ENCODE measurements around the gene KCNIP3.
"Not testable (repeated sequence)": the region's sequence is repeated elsewhere in the genome, so short reads cannot be mapped to it uniquely, and the experiment has no call there.

Gene KCNIP3

DNA sequence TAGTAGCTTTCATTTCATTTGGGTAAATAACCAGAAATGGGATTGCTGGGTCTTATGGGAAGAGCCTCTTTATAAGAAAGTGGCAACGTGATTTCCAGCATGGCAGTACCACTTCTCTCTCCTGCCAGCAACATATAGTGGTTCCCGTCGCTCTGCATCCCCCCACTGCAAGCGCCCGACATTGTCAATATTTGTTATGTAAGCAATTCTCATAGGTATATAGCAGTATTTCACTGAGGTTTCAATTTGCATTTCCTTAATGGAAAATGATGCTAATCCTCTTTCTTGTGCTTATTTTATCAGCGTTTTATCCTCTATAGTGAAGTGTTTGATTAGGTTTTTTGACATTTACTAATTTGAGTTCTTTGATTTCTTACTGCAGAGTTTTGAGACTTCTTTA is 69.4 kb downstream of the KCNIP3 start:
- DNase-seq (ENCODE audit: low spot score in 2 of 2), result no peak
- Histone ChIP-seq H3K36me3 (replicated peaks) (no peaks in the 10 kb centered on the region), H3K4me1 (no peaks in the 10 kb centered on the region), H3K9me3 (no peaks in the 10 kb centered on the region), H3K27me3 (ENCODE audit: low read depth) (no peaks in the 10 kb centered on the region), H3K4me3 (no peak overlapping the region)
- in situ Hi-C loops (cut with MboI; ENCODE audit: low sequenced_read_pairs), result no loop called here

DNA sequence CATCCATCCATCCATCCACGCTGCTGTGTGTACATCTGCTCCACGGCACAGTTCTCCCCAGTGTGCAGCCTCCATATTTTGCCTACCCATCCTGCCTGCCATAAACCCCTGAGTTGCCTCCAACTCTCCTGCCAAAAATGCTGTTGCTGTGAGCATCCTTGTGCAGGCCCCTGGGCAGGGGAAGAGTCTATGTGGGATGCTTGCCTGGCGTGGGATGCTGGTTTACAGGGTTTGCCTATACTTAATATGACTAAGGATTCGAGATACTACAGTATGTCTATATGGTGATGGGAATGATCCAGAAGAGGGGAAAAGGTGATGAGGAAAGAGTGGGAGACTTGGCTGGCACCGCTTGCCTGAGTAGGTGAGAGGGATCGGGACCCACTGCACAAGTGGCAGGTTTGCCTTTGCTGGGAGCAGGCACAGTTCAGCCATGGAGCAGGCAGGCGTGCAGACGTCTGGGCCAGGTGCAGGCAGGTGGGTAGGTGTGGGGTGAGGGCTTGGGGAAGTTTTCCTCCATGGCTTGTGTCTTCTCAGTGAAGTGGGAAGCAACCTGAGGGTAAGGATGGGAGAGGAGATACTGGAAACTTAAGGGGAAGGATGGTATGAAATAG is 75.2 kb downstream of the KCNIP3 start:
- Histone ChIP-seq H3K36me3 (replicated peaks) (no peaks in the 10 kb centered on the region), H3K9me3 (no peaks in the 10 kb centered on the region), H3K4me3 (no peak overlapping the region), H3K27me3 (ENCODE audit: low read depth) (no peaks in the 10 kb centered on the region), H3K4me1 (no peaks in the 10 kb centered on the region)
- DNase-seq (ENCODE audit: low spot score in 2 of 2), result no peak
- in situ Hi-C loops (cut with MboI; ENCODE audit: low sequenced_read_pairs), result no loop called here

DNA sequence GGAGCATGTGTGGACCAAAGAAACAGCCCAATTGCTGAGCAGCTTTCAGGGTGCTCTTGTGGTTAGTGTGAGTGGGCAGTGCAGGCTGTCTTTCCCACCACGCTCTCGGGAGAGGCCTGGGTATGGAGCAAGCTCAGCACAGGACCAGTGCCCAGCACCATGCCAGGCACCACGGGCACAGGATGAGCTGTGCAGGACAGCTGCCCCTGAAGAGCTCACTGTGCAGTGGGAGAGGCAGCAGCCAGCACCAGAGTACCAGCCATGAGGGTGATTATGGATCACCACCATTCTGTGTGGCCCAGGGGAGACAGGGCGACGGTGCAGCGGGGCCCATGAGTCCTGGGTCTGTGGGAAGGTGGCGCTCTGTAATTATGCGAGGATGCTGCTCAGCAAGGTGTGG is 75.7 kb downstream of the KCNIP3 start:
- DNase-seq (ENCODE audit: low spot score in 2 of 2), result no peak
- in situ Hi-C loops (cut with MboI; ENCODE audit: low sequenced_read_pairs), result no loop called here
- H3K27me3 ChIP-seq (ENCODE audit: low read depth), result no peaks in the 10 kb centered on the region

DNA sequence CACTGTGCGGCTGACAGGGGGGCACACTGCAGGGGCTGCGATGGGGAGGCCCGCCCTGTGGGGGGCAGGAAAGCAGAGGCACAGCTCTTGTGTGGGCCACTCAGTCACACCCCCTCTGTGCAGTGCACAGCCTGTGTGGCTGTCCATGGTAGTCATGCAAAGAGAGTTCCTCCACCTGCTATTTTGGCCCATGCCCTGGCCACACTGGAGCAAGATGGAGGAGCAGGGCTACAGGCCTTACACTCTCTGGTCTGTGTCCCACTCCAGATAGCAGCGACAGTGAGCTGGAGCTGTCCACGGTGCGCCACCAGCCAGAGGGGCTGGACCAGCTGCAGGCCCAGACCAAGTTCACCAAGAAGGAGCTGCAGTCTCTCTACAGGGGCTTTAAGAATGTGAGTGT is 76.9 kb downstream of the KCNIP3 start:
- H3K36me3 ChIP-seq (replicated peaks), result no peaks in the 10 kb centered on the region
- H3K9me3 ChIP-seq, result no peaks in the 10 kb centered on the region
- DNase-seq (ENCODE audit: low spot score in 2 of 2), result no peak
- H3K27me3 ChIP-seq (ENCODE audit: low read depth), result no peaks in the 10 kb centered on the region
- no peaks in the 10 kb centered on the region for H3K4me1 ChIP-seq
- H3K4me3 ChIP-seq, result no peak overlapping the region
- in situ Hi-C loops (cut with MboI; ENCODE audit: low sequenced_read_pairs), result no loop called here

More for the DNA sequence above, 75.7 kb downstream of the KCNIP3 start:
- Histone ChIP-seq H3K9me3 (no peaks in the 10 kb centered on the region), H3K4me3 (no peak overlapping the region), H3K4me1 (no peaks in the 10 kb centered on the region), H3K36me3 (replicated peaks) (no peaks in the 10 kb centered on the region)

DNA sequence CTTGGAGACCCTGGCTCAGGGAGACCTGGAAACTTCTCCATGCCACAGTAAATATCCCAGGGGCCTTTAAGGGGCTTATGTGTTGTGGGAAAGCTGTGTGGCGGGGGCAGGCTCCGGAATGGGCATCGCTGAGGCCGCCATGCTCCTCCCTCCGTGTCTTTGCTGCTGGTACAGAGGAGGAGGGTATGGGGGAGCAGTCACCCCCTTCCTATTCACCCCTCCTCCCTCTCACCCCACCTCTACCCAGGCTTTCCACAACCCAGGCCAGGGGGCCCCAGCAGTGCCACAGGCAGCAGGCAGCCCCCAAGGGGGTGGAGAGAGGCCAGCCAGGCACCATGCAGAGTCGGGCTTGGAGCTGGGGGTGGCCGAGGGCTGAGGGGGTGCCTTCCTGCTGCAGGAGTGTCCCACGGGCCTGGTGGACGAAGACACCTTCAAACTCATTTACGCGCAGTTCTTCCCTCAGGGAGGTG is 77.3 kb downstream of the KCNIP3 start:
- no peaks in the 10 kb centered on the region for H3K27me3 ChIP-seq (ENCODE audit: low read depth)
- H3K4me3 ChIP-seq, result no peak overlapping the region
- in situ Hi-C loops (cut with MboI; ENCODE audit: low sequenced_read_pairs), result no loop called here
- no peak for DNase-seq (ENCODE audit: low spot score in 2 of 2)
- H3K4me1 ChIP-seq, result no peaks in the 10 kb centered on the region
- no peaks in the 10 kb centered on the region for H3K36me3 ChIP-seq (replicated peaks)
- H3K9me3 ChIP-seq, result no peaks in the 10 kb centered on the region

DNA sequence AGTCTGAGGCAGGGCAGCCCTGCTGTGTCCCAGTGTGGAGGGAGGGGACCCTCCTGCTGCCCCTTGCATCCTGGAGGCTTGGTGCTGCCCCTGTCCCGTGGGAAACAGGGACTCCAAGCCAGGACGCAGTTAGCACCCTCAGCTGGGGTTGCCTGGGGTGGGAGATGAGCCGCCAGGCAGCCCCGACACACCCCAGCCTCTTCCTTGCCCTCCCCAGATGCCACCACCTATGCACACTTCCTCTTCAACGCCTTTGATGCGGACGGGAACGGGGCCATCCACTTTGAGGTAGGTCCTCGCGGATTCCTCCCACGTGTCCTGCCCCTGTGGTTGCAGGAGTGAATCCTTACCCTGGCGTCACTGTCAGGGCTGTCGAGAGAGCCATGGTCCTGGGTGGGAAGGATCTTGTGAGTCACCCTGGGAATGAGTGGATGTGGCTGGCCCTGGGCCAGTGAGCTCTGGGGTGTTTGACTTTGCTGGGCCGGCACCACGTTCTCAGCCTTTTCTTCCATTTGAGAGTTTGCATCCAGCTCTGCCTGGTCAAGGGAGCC is 77.8 kb downstream of the KCNIP3 start:
- Histone ChIP-seq H3K9me3 (no peaks in the 10 kb centered on the region), H3K36me3 (replicated peaks) (no peaks in the 10 kb centered on the region), H3K27me3 (ENCODE audit: low read depth) (no peaks in the 10 kb centered on the region), H3K4me1 (no peaks in the 10 kb centered on the region), H3K4me3 (no peak overlapping the region)
- no peak for DNase-seq (ENCODE audit: low spot score in 2 of 2)
- in situ Hi-C loops (cut with MboI; ENCODE audit: low sequenced_read_pairs), result no loop called here

DNA sequence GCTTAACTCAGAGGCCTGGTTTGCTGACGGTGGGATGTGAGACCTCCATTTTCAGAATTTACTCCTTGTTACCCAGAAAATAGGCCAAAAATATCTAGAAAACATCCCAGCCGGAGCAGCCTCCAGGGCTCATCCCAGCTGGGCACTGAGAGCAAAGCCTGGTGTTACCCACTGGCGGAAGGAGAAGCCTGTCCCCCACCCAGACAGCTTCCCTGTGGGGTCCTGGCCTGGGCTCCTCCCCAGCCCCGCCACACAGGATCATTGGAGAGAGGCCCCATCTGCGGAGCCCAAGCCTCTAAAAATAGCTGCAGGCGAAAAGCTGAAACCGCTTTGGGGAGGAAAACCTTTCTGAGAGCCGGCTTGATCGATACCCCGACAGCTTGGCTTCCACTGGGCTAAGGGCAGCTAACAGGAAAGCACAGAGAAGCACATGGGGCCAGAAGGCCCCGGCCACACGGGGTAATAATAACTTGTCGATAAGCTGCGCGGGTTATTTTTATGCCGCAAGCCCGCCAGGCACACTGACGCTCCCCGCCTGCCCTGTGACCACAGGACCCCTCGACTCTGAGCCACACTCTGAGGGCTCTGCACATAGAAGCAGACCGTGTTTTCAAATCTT is 78.5 kb downstream of the KCNIP3 start:
- Histone ChIP-seq H3K9me3 (no peaks in the 10 kb centered on the region), H3K27me3 (ENCODE audit: low read depth) (no peaks in the 10 kb centered on the region), H3K4me1 (no peaks in the 10 kb centered on the region), H3K36me3 (replicated peaks) (no peaks in the 10 kb centered on the region), H3K4me3 (no peak overlapping the region)
- in situ Hi-C loops (cut with MboI; ENCODE audit: low sequenced_read_pairs), result no loop called here
- no peak for DNase-seq (ENCODE audit: low spot score in 2 of 2)

DNA sequence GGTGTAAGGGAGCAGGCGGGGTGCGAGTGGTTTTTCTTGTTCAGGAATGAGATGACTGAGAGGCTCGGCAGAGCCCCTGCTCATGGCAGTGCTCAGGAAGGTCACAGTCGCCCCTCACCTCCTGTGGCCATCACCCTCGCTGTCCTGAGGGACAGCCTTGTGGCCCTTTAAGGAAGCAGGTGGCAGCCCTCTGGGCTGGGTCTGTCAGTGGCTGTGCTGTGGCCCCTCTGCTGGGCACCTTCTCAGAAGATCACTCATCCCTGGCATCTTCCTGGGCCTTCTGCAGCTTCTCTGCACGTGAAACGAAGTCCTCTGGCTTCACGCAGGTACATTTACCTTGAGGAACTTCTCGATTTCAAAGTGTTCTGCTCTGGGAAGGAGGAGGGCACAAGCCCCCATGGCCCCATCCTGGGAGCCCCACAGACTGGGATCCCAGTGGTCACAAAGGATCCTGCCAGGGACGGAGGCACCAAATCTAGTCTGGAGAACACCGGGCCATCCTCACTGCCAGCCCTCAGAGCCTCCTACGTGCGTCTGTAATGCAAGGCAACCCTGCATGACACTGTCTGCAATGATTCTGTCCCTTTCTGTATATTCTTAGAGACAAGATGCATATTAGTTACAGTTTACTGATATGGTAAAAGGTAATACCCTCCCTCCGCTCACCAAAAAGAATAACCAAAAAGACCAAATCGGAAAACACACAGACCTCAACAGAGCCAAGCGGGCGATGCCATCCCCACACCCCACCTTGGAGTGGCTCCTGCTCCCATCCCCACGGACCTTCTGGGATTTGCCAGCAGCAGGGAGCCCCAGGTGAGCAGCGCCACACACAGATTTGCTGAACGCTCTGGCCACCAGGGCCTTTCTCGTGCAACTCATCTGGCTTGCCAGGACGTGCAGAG is 79.4 kb downstream of the KCNIP3 start:
- no peaks in the 10 kb centered on the region for H3K36me3 ChIP-seq (replicated peaks)
- H3K9me3 ChIP-seq, result no peaks in the 10 kb centered on the region
- DNase-seq (ENCODE audit: low spot score in 2 of 2), result no peak
- H3K4me3 ChIP-seq, result no peak overlapping the region
- no peaks in the 10 kb centered on the region for H3K4me1 ChIP-seq
- in situ Hi-C loops (cut with MboI; ENCODE audit: low sequenced_read_pairs), result no loop called here
- H3K27me3 ChIP-seq (ENCODE audit: low read depth), result no peaks in the 10 kb centered on the region

DNA sequence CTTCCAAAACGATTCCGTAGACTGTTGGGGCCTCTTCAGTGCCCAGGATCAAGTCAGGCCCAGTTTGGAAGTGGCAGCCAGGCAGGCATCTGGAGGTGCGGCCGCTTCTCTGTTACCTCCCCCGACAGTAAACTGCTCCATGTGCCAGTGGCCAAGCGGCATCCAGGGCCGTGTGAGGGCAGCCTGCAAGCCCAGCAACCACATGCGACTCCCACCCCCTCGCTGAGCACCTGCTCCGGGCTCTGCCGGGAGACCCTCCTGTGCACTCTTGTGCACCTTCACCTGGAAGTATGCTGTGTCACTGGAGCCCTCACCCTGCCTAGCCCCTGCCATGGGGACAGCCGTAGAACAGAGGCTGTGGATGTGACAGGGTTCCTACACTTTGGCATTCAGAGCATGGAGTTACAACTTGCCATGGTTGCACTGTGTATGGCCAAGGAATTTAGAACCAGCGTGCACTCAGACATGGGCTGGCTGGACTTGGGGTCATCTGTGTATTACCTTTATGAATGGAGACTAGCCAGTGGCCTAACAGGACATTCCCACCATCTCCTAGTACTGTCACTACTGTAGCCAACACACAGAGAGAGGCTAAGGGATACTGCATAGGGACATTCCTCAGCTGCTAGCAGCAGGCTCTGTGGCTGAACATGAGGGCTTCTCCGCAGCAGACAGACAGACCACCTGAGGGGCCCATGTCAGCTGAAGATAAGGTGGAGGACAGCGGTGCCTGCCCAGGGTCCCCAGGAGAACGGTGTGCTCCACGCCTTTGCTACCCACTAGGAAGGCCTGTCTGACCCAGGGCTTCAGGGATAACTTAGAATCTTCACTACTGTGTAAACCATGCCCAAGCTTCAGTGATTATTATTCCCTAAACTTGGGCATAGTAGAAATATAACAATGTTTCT is 80.3 kb downstream of the KCNIP3 start:
- in situ Hi-C loops (cut with MboI; ENCODE audit: low sequenced_read_pairs), result no loop called here
- no peaks in the 10 kb centered on the region for H3K9me3 ChIP-seq
- H3K4me3 ChIP-seq, result no peak overlapping the region

DNA sequence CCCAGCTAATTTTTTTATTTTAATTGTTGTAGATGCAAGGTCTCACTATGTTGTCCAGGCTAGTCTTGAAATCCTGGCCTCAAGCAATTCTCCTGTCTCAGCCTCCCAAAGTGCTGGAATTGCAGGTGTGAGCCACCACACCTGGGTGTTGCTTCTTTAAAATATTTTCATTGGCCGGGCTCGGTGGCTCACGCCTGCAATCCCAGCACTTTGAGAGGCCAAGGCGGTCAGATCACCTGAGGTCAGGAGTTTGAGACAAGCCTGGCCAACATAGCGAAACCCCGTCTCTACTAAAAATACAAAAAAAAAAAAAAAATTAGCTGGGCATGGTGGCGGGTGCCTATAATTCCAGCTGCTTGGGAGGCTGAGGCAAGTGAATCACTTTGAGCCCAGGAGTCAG is 81.1 kb downstream of the KCNIP3 start:
- H3K4me3 ChIP-seq; H3K4me1 ChIP-seq; H3K27me3 ChIP-seq (ENCODE audit: low read depth); DNase-seq (ENCODE audit: low spot score in 2 of 2); in situ Hi-C loops (cut with MboI; ENCODE audit: low sequenced_read_pairs); H3K36me3 ChIP-seq (replicated peaks); H3K9me3 ChIP-seq: not testable (repeated sequence)

More for the DNA sequence above, 80.3 kb downstream of the KCNIP3 start:
- H3K4me1 ChIP-seq, result no peaks in the 10 kb centered on the region
- no peak for DNase-seq (ENCODE audit: low spot score in 2 of 2)
- no peaks in the 10 kb centered on the region for H3K27me3 ChIP-seq (ENCODE audit: low read depth)
- H3K36me3 ChIP-seq (replicated peaks), result no peaks in the 10 kb centered on the region

DNA sequence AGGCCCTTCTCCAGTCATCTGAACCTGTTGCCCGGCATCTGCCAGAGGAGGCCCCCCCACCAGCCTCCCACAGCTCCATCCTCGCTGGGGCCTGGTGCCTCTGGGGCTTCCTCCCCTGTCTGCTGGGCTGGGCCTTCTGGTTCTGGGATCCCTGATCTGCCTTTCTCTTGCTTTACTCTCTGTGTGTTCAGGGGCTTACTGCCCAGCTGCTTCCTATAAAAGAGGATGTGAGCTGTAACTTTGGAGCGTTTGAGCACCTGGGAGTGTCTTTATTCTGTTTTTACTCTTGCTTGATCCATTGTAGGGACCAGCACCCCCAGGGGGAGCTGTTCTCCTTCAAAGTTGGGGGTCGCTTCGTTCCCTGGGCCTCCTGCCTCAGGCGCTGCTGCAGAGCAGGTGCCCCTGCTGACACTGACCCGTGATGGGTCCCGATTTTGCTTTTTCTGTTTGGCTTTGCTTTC is 82.3 kb downstream of the KCNIP3 start:
- in situ Hi-C loops (cut with MboI; ENCODE audit: low sequenced_read_pairs), result no loop called here
- Histone ChIP-seq H3K36me3 (replicated peaks) (no peaks in the 10 kb centered on the region), H3K4me3 (no peak overlapping the region), H3K27me3 (ENCODE audit: low read depth) (no peaks in the 10 kb centered on the region), H3K9me3 (no peaks in the 10 kb centered on the region), H3K4me1 (no peaks in the 10 kb centered on the region)
- peak in 1 of 2 experiments; percentile 3 for DNase-seq (ENCODE audit: low spot score in 2 of 2)

DNA sequence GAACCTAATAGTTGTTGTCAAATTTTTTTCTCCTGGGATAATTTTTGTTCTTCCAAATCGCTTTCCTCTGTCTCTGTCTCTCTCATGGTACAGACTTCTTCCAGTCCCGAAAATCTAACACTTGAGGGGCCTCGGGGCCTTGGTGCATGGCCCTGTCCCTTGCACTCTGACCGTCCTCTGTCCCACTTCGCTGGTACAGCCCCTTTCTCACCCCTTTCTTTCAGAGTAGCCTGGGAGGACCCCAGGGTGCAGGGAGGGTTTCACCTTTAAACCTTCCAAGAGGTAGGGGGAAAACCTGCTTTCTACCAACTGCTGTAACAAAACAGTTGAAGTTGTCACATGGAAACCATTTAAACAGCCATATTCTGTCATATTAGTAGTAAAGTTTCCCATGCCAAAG is 83.1 kb downstream of the KCNIP3 start:
- Histone ChIP-seq H3K27me3 (ENCODE audit: low read depth) (no peaks in the 10 kb centered on the region), H3K9me3 (no peaks in the 10 kb centered on the region), H3K4me1 (no peaks in the 10 kb centered on the region), H3K4me3 (no peak overlapping the region), H3K36me3 (replicated peaks) (no peaks in the 10 kb centered on the region)
- in situ Hi-C loops (cut with MboI; ENCODE audit: low sequenced_read_pairs), result no loop called here
- no peak for DNase-seq (ENCODE audit: low spot score in 2 of 2)

DNA sequence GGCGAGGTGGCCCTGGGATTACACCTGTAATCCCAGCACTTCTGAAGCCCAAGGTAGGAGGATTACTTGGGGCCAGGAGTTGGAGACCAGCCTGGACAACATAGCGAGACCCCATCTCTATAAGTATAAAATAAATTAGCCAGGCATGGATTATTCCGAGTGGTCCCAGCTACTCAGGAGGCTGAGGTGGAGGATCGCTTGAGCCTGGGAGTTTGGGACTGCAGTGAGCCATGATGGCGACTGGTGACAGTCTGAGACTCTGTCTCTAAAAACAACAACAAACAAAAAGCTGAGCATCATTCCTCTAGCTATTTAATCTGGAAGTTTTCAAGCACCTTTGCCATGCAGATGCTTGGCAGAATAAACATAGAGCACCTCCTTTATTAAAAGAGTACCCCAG is 83.6 kb downstream of the KCNIP3 start:
- no peaks in the 10 kb centered on the region for H3K27me3 ChIP-seq (ENCODE audit: low read depth)
- in situ Hi-C loops (cut with MboI; ENCODE audit: low sequenced_read_pairs), result no loop called here
- DNase-seq (ENCODE audit: low spot score in 2 of 2), result no peak

More for the DNA sequence above, 83.6 kb downstream of the KCNIP3 start:
- no peaks in the 10 kb centered on the region for H3K4me1 ChIP-seq
- H3K4me3 ChIP-seq, result no peak overlapping the region
- H3K36me3 ChIP-seq (replicated peaks), result no peaks in the 10 kb centered on the region
- H3K9me3 ChIP-seq, result no peaks in the 10 kb centered on the region
